AG04450 (cell line): ENCODE results near the gene IFNL4. TPM values are rescaled to one million over a fixed set of nuclear protein-coding genes. Genes with fewer than 3 reads are reported as not detected.
A peak's percentile ranks its signal among the peaks of the same experiment; 100 is the strongest.
"Not testable (repeated sequence)": the region's sequence is repeated elsewhere in the genome, so short reads cannot be mapped to it uniquely, and the experiment has no call there.

Experiments
- CTCF ChIA-PET: fragments of 300-600, 350-600 bp; formaldehyde crosslinking; extraction: SDS; loops from one replicate; lab custom pipeline; 2022; ENCODE audit warnings: antibody characterized with exemption, inconsistent platforms; lab: Charles Lee
- POLR2A ChIA-PET: fragments of 350-600 bp; formaldehyde crosslinking; extraction: SDS; loops from one replicate; lab custom pipeline; 2021; ENCODE audit warnings: antibody characterized with exemption, inconsistent platforms; lab: Yijun Ruan, JAX
- DNase-seq: peaks from one replicate; pipeline ENCODE4 v3.0.0-alpha.2; 2011; ENCODE audit warnings: low read depth, low spot score
- H3K27ac ChIP-seq: one replicate; pipeline ENCODE4 v1.5.1; 2012; ENCODE audit warnings: low read depth, low read length, control low read depth
- H3K27me3 ChIP-seq: one replicate; pipeline ENCODE4 v1.6.0; 2012; ENCODE audit warnings: low read length; ENCODE audit not compliant: control insufficient read depth, insufficient read depth
- H3K4me3 ChIP-seq: 2 replicates; pipeline ENCODE4 v1.5.1; 2011; ENCODE audit warnings: mild to moderate bottlenecking, low read depth, low read length, control low read depth
- H3K9me3 ChIP-seq: 2 replicates; pipeline ENCODE4 v1.5.1; 2012; ENCODE audit warnings: low read length; ENCODE audit not compliant: control insufficient read depth, insufficient read depth
- polyA plus RNA-seq: library from polyadenylated mRNA; depleted of rRNA; stranded (reverse); fragments of >200 nt; gene quantifications from 2 replicates; pipeline ENCODE4 v1.2.3, GENCODE V29; 2011
- TF ChIP-seq, protein P1 (sequence below): IDR thresholded peaks from 2 replicates; pipeline ENCODE4 v1.5.1; 2011; ENCODE audit warnings: low read depth, low read length, control low read depth, inconsistent platforms

The IFNL4 gene
- polyA plus RNA-seq, 1 experiment, result not detected

DNA sequence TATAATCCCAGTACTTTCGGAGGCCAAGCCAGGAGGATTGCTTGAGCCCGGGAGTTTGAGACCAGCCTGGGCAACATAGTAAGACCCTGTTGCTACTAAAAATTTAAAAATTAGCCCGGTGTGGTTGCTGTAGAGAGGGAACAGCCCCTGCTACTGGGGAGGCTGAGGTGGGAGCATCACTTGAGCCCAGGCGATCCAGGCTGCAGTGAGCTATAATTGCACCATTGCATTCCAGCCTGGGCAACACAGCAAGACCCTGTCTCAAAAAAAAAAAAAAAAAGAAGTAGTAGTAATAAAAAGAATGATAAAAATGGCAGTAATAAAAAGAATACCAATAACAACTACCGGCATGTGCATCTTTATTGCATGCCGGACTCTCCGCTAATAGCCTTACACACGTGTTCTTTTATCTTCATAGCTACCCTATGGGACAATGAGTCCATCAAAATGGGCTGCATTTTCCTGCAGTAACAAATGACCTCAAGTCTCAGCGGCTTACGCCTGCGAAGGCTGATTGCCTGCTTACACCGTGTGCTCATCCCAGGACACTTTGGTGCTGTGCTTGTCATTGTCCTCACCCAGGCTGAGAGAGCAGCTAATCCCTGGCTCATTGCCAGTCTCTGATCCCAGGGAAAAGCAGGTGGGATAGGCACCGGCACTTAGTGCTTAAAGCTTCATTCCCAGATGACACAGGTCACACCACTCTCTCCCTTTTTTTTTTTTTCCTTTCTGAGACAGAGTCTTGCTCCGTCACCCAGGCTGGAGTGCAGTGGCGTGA is 30.2 kb downstream of the IFNL4 start:
- Histone ChIP-seq H3K27me3 (peaks cover 3% of the 10 kb centered on the region), H3K9me3 (no peaks in the 10 kb centered on the region; the same call in 1 of the 2 replicates), H3K4me3 (no peak overlapping the region), H3K27ac (no peak overlapping the region)
- ChIA-PET CTCF (no interaction called here), POLR2A (interaction anchor here (0.6 to 0.7 kb wide), 2 partner anchors 61 to 138 kb away, joined by 3 to 7 read pairs; no protein-coding TSS in a partner anchor)
- DNase-seq, result no peak
- TF ChIP-seq, protein P1, sequence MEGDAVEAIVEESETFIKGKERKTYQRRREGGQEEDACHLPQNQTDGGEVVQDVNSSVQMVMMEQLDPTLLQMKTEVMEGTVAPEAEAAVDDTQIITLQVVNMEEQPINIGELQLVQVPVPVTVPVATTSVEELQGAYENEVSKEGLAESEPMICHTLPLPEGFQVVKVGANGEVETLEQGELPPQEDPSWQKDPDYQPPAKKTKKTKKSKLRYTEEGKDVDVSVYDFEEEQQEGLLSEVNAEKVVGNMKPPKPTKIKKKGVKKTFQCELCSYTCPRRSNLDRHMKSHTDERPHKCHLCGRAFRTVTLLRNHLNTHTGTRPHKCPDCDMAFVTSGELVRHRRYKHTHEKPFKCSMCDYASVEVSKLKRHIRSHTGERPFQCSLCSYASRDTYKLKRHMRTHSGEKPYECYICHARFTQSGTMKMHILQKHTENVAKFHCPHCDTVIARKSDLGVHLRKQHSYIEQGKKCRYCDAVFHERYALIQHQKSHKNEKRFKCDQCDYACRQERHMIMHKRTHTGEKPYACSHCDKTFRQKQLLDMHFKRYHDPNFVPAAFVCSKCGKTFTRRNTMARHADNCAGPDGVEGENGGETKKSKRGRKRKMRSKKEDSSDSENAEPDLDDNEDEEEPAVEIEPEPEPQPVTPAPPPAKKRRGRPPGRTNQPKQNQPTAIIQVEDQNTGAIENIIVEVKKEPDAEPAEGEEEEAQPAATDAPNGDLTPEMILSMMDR, result no peak

DNA sequence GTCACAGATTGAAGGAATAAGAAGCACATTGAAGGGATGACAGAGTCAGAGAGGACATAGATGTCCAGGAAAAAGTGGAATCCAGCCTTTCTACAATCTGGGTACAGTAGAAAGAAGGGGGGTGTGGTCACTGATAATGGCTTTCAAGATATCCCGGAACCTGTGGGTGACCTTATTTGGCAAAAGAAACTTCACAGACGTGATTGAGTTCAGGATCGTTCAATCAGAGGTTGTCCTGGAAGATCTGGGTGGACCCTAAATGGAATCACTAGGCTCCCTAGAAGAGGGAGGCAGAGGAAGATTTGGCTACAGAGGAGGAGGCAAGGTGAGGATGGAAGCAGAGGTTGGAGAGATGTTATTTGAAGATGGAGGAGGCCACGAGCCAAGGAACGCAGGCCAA is 31.6 kb downstream of the IFNL4 start:
- TF ChIP-seq, protein P1, result no peak
- H3K27me3 ChIP-seq, result peaks cover 3% of the 10 kb centered on the region
- no peak for DNase-seq
- no peak overlapping the region for H3K27ac ChIP-seq
- no peaks in the 10 kb centered on the region; the same call in 1 of the 2 replicates for H3K9me3 ChIP-seq
- ChIA-PET POLR2A (no interaction called here), CTCF (no interaction called here)
- H3K4me3 ChIP-seq, result no peak overlapping the region

DNA sequence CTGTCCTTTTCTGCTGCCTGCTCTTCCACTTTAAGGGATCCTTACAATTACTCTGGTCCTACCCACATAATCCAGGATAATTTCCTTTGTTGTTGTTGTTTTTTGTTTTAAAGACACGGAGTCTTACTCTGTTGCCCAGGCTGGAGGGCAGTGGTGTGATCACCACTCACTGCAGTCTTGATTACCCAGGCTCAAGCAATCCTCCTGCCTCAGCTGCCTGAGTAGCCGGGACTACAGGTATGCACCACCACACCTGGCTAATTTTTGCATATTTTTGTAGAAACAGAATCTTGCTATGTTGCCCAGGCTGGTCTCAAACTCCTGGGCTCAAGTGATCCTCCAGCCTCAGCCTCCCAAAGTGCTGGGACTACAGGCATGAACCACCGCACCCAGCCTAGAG is 33.3 kb downstream of the IFNL4 start:
- DNase-seq, H3K27me3 ChIP-seq, H3K4me3 ChIP-seq, H3K27ac ChIP-seq, CTCF ChIA-PET, POLR2A ChIA-PET, H3K9me3 ChIP-seq: not testable (repeated sequence)

DNA sequence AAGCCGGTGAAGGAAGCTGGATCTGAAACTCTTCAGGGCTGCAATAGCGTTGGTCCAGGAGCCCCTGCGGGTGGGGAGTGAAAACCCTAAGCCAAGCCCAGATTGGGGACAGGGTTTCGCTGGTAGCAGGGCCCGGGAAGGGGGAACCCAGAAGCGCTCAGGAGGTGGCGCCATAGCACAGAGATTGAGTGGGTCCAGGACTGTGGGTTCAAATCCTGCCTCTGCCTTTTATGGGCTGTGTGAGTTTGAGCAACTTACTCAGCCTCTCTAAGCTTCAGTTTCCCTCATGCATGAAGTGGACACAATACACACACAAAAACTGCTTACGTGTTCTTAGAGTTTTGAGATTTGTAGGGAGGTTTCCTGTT is 36.3 kb downstream of the IFNL4 start:
- Histone ChIP-seq H3K9me3 (no peaks in the 10 kb centered on the region; the same call in 1 of the 2 replicates), H3K4me3 (no peak overlapping the region), H3K27me3 (peaks cover 10% of the 10 kb centered on the region), H3K27ac (no peak overlapping the region)
- no peak for DNase-seq
- ChIA-PET POLR2A (interaction anchor here (0.6 kb wide), 1 partner anchor 169 kb away, joined by 3 read pairs; no protein-coding TSS in a partner anchor), CTCF (interaction anchor here (1.2 to 1.7 kb wide), 2 partner anchors 90 to 115 kb away, joined by 3 to 5 read pairs; no protein-coding TSS in a partner anchor)
- TF ChIP-seq, protein P1, result peak; percentile 24; the same call in 1 of the 2 replicates

DNA sequence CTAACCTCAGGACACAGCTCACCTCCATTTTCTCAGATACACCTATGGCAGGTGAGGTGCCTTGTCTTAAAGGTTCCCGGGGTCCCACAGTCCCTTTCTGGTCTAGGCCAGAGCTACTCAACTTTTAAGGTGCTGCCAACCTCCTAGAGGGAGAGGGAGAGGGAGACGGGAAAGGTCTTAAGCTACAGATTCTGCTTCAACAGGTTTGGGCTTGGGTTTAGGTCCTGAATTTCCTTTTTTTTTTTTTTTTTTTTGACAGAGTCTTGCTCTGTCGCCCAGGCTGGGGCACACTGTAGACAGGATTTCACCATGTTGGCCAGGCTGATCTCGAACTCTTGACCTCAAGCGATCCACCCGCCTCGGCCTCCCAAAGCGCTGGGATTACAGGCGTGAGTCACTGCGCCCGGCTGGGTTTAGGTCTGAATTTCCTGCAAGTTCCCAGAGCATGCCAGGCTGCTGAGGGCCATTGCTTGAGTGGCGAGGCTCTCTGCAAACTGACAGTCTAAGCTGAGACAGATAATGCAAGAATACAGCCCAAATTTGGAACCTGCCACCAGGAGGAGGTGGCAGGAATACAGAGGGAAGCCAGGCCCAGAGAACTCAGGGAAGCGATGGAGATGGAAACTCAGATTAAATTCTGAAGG is 36.8 kb downstream of the IFNL4 start:
- Histone ChIP-seq H3K27ac (no peak overlapping the region), H3K9me3 (no peaks in the 10 kb centered on the region; the same call in 1 of the 2 replicates), H3K4me3 (no peak overlapping the region), H3K27me3 (peaks cover 10% of the 10 kb centered on the region)
- DNase-seq, result no peak
- ChIA-PET CTCF (interaction anchor here (0.6 to 1.7 kb wide), 4 partner anchors 90 to 117 kb away, joined by 3 to 6 read pairs (median 4); no protein-coding TSS in a partner anchor), POLR2A (interaction anchor here (0.6 kb wide), 2 partner anchors 169 to 181 kb away, joined by 3 read pairs; no protein-coding TSS in a partner anchor)
- TF ChIP-seq, protein P1, result no peak
